Fibroblast of pulmonary artery (primary cell): ENCODE measurements around the gene MVP.
"Not testable (repeated sequence)": the region's sequence is repeated elsewhere in the genome, so short reads cannot be mapped to it uniquely, and the experiment has no call there.

Source experiments
- DNase-seq: peaks from one replicate; pipeline ENCODE4 v3.0.0-alpha.2; 2010; ENCODE audit warnings: low read depth
- H3K4me3 ChIP-seq: replicated peaks from 2 replicates; pipeline ENCODE4 v1.5.1; 2011; ENCODE audit warnings: low read depth, mild to moderate bottlenecking, control low read depth, low read length, moderate library complexity
- TF ChIP-seq, protein P1 (sequence below): IDR thresholded peaks from 2 replicates; pipeline ENCODE4 v1.5.1; 2011; ENCODE audit warnings: mild to moderate bottlenecking, control low read depth, low read length, inconsistent platforms; ENCODE audit errors: missing control alignments

Gene MVP

DNA sequence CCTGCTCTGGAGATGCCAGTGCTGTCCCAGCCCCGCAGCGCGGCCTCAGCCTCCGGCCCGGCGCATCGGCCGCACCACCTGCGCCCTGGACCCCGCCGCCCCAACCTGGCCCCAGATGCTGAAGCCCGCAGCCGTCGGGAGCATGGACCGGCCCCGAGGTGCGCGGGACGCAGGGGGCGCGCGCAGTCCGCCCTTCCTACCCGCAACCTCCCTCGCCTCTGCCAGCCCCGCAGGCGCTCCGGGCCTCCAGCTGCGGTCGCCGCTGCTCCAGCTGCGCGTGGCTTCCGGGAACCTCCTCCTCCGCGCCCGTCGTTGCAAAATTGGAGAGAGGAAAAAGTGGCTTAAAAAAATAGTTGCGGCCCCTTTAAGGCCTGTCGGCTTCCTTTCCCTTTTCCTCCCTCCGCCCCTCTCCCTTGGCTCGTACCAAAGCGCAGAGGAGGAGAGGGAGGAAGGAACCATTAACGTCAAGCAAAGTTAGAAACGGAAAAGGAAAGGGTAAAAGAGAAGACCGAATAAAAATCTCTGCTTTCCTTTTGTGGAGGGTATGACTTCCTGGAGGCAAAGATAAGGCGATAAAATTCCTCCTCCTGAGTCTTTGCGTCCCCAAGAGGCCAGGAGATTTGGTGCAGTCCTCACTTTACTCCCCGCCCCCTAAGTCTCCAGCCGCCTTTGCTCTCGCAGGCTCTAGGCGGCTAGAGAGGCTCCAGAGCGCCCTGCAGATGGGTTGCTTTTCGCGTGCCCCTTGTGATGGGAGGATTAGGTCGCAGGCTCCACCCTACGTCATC, 42.8 kb downstream of the MVP start, which contains the start of gene CDIPT:
TSS of gene CDIPT (minus strand) at position 343 of the 785 bp plus-strand sequence. CDS start 369 bp downstream, outside the sequence.
- peak; percentile 99 for DNase-seq
- TF ChIP-seq, protein P1, sequence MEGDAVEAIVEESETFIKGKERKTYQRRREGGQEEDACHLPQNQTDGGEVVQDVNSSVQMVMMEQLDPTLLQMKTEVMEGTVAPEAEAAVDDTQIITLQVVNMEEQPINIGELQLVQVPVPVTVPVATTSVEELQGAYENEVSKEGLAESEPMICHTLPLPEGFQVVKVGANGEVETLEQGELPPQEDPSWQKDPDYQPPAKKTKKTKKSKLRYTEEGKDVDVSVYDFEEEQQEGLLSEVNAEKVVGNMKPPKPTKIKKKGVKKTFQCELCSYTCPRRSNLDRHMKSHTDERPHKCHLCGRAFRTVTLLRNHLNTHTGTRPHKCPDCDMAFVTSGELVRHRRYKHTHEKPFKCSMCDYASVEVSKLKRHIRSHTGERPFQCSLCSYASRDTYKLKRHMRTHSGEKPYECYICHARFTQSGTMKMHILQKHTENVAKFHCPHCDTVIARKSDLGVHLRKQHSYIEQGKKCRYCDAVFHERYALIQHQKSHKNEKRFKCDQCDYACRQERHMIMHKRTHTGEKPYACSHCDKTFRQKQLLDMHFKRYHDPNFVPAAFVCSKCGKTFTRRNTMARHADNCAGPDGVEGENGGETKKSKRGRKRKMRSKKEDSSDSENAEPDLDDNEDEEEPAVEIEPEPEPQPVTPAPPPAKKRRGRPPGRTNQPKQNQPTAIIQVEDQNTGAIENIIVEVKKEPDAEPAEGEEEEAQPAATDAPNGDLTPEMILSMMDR = peak; percentile 42
- H3K4me3 ChIP-seq = peak within 1 kb of the TSS; percentile 85

DNA sequence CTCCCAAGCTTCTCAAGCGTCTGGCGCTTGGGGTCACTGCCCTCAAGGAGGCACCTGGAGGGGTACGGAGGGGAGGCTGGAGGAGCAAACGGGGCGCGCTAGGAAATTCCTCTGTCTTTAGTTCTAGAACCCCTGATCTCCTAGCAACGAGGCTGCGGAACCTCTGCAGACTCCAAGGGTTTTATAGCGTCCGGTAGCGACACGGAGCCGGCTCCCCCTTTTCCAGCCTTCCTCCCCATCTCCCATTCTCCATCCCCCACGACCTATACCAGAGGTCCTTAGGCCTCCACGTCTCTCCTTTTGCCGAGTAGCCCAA, 43.4 kb downstream of the MVP start:
- no peak for DNase-seq
- peak overlapping the region; percentile 85 for H3K4me3 ChIP-seq

DNA sequence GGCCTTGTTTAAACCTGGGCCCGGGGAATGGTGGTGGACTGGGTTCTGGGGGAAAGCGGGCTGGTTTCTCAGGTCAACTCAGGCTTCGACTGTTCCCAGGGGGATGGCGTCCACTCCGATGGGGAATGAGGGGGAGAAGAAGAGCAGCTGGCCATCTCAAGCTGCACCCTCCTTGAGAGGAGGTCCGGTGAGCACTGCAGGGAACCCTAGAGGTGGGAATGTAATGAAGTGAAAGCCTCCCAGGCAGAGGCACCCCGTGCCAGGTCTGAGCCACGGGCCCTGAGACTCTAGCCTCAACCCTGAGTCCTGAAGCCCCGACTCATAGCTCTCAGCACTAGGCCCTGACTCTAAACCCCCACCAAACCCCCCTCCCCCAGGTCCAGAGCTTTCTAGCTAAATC, 43.9 kb downstream of the MVP start:
- no peak overlapping the region for H3K4me3 ChIP-seq
- TF ChIP-seq, protein P1 = no peak
- no peak for DNase-seq

More for the DNA sequence above, 43.4 kb downstream of the MVP start:
- TF ChIP-seq, protein P1 = no peak

DNA sequence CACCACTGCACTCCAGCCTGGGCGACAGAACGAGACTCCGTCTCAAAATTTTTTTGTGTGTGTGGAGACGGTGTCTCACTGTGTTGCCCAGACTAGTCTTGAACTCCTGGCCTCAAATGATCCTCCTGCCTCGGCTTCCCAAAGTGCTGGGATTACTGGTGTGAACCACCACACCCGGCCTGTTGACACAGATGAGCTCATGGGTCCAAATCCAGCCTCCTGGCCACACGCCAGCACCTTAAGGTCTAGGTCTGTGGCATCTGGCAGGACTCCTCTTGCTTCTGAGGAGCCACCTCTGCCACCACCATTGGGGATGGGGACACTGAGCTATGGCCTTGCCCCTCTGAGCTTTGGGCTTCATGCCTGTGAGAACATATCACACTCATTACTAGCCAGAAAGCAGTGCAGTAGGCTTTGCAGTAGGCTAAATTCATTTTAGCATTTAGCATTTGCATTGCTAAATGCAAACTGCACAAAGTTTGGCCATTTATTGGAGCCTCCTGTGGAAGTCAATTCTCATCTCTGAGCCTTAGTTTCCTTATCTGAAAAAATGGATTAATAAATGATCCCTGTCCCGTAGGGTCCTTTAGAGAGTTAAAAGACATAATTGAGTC, 48.2 kb downstream of the MVP start:
- no peak overlapping the region for H3K4me3 ChIP-seq
- TF ChIP-seq, protein P1 = no peak
- no peak for DNase-seq

DNA sequence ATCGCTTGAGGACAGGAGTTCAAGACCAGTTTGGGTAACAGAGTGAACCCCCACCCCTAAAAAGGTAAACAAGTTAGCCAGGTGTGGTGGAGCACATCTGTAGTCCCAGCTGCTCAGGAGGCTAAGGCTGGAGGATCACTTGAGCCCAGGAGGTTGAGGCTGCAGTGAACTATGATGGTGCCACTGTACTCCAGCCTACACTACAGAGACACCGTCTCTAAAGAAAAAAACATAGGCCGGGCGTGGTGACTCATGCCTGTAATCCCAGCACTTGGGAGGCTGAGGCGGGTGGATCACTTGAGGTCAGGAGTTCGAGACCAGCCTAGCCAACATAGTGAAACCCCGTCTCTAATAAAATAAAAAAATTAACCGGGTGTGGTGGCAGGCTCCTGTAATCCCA, 48.8 kb downstream of the MVP start:
- H3K4me3 ChIP-seq, DNase-seq: not testable (repeated sequence)

DNA sequence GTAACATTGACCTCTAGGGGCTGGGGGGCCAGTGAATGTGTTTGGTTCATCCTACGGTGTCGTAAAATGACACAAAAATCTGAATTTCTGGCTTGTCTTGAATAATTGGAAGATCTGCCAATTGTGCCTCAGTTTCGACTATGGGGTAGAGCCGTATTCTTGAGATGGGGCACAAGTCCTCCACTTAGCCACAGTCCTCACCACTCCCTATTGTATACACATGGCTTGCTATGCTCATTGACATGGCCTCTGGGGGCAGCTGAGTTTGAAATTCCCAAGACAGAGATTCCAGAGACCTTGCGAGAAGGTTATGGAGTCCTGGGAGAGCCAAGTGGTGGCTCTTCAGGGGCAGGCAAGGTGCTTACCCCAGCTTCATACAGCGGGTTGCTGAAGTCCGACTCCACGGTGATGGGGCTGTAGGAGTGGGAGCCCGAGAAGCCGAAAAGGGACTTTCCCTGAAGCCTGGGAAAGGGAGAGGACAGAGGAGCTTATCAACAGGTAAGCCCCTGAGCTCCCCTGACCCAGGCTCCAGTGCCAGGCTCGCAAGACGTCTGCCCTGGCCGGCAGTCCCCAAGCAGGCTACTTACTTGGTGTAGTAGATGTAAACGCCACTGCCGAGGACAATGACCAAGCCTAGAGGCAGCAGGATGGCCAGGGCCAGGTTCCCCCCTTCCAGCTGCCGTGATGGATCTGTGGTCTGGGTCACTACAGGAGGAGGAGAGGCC, 51.7 kb downstream of the MVP start:
- DNase-seq = no peak
- H3K4me3 ChIP-seq = no peak overlapping the region
- TF ChIP-seq, protein P1 = no peak

DNA sequence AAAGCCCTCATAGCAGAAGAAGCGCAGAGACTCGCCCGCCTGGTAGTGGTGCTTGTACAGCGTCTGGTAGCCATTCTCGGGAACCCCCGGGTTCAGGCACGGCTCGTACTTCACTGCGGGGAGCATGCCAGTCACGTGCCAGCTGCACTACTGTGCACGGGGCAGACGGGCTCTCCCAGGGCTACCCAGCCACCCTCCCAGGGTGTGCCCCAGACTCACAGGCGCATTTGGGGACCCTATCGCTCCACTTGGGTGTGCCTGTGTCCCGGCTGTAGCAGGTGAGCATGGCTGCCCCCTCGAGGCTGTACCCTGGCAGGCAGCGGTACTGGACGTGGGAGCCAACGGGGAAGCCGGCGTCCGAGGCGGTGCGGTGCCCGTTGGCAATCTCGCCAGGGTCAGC, 53.1 kb downstream of the MVP start:
- DNase-seq = no peak
- TF ChIP-seq, protein P1 = no peak
- no peak overlapping the region for H3K4me3 ChIP-seq
